WTC11 (cell line): ENCODE measurements around the gene PPP3CA. TPM values are rescaled to one million over a fixed set of nuclear protein-coding genes. Genes with fewer than 3 reads are reported as not detected.

Experiments
- ATAC-seq: fragments of 200-7000 bp; cut with Tn5 transposase; 2 replicates; pipeline ENCODE4 v1.10.0; 2021; ENCODE audit warnings: mild to moderate bottlenecking, moderate library complexity
- CTCF ChIA-PET: fragments of 300-600 bp; sonication (Branson Sonifier 250); formaldehyde crosslinking; loops from one replicate; lab custom pipeline; 2021; ENCODE audit warnings: antibody characterized with exemption; lab: Charles Lee
- POLR2A ChIA-PET: fragments of 350-600 bp; sonication (Branson Sonifier 250); formaldehyde crosslinking; loops from one replicate; lab custom pipeline; 2021; ENCODE audit warnings: antibody characterized with exemption; lab: Charles Lee
- DNase-seq: peaks from one replicate; pipeline ENCODE4 v3.0.0; 2021; ENCODE audit warnings: low spot score
- H3K27ac Mint-ChIP-seq: 2 replicates; pipeline ENCODE4 v1.8.0; 2021; ENCODE audit warnings: mixed read lengths
- H3K27me3 Mint-ChIP-seq: 2 replicates; pipeline ENCODE4 v1.8.0; 2021; ENCODE audit warnings: low read depth, mild to moderate bottlenecking, moderate library complexity, mixed read lengths
- H3K36me3 Mint-ChIP-seq: 2 replicates; pipeline ENCODE4 v1.8.0; 2021; ENCODE audit warnings: mixed read lengths
- H3K4me1 Mint-ChIP-seq: 2 replicates; pipeline ENCODE4 v1.8.0; 2022; ENCODE audit warnings: mixed read lengths
- H3K4me3 Mint-ChIP-seq: 2 replicates; pipeline ENCODE4 v1.8.0; 2021; ENCODE audit warnings: mild to moderate bottlenecking, moderate library complexity, mixed read lengths
- H3K9me3 Mint-ChIP-seq: 2 replicates; pipeline ENCODE4 v1.8.0; 2021; ENCODE audit warnings: mixed read lengths
- AR ChIP-seq: fragments of 250-450 bp; sonication (Bioruptor Pico); IDR thresholded peaks from 2 replicates; pipeline ENCODE4 v1.9.0; 2021; ENCODE audit warnings: mild to moderate bottlenecking
- E2F4 ChIP-seq: sonication (generic); formaldehyde crosslinking; IDR thresholded peaks from 2 replicates; pipeline ENCODE4 v1.8.1; 2022; ENCODE audit warnings: low read depth, mild to moderate bottlenecking, moderate library complexity, missing genetic modification reagents, borderline replicate concordance
- EMX1 ChIP-seq: fragments of 250-450 bp; sonication (Bioruptor Pico); IDR thresholded peaks from 2 replicates; pipeline ENCODE4 v1.8.0; 2021; ENCODE audit warnings: mild to moderate bottlenecking
- ERG ChIP-seq: fragments of 250-450 bp; sonication (Bioruptor Pico); IDR thresholded peaks from 2 replicates; pipeline ENCODE4 v1.8.0; 2021; ENCODE audit warnings: mild to moderate bottlenecking
- ETV6 ChIP-seq: sonication (generic); formaldehyde crosslinking; IDR thresholded peaks from 2 replicates; pipeline ENCODE4 v1.8.1; 2022; ENCODE audit warnings: mild to moderate bottlenecking, missing genetic modification reagents
- FOXJ3 ChIP-seq: sonication (generic); formaldehyde crosslinking; IDR thresholded peaks from 2 replicates; pipeline ENCODE4 v1.9.0; 2021; ENCODE audit warnings: missing genetic modification reagents, mild to moderate bottlenecking, borderline replicate concordance
- GRHL2 ChIP-seq: fragments of 250-450 bp; sonication (Bioruptor Pico); IDR thresholded peaks from 2 replicates; pipeline ENCODE4 v1.8.0; 2022; ENCODE audit warnings: mild to moderate bottlenecking, moderate library complexity; ENCODE audit not compliant: insufficient replicate concordance, severe bottlenecking
- HMGA2 ChIP-seq: fragments of 250-450 bp; sonication (Bioruptor Pico); IDR thresholded peaks from 2 replicates; pipeline ENCODE4 v1.4.0; 2021; ENCODE audit warnings: mild to moderate bottlenecking, moderate library complexity
- HMGXB4 ChIP-seq: sonication (generic); formaldehyde crosslinking; IDR thresholded peaks from 2 replicates; pipeline ENCODE4 v1.8.1; 2023; ENCODE audit warnings: mild to moderate bottlenecking, moderate library complexity, missing genetic modification reagents
- IRF2 ChIP-seq: sonication (generic); formaldehyde crosslinking; IDR thresholded peaks from 2 replicates; pipeline ENCODE4 v1.8.0; 2022; ENCODE audit warnings: low read depth, missing genetic modification reagents, borderline replicate concordance
- JAZF1 ChIP-seq: fragments of 250-450 bp; sonication (Bioruptor Pico); IDR thresholded peaks from 2 replicates; pipeline ENCODE4 v1.9.0; 2021; ENCODE audit warnings: moderate library complexity, mild to moderate bottlenecking, inconsistent platforms
- JUN ChIP-seq: sonication (generic); formaldehyde crosslinking; IDR thresholded peaks from 2 replicates; pipeline ENCODE4 v1.8.0; 2023; ENCODE audit warnings: mild to moderate bottlenecking, missing genetic modification reagents
- KAT7 ChIP-seq: sonication (generic); formaldehyde crosslinking; IDR thresholded peaks from 2 replicates; pipeline ENCODE4 v1.8.1; 2023; ENCODE audit warnings: missing genetic modification reagents, mild to moderate bottlenecking, borderline replicate concordance
- MAX ChIP-seq: sonication (generic); formaldehyde crosslinking; IDR thresholded peaks from 2 replicates; pipeline ENCODE4 v1.8.0; 2022; ENCODE audit warnings: mild to moderate bottlenecking, missing genetic modification reagents
- MXD4 ChIP-seq: fragments of 250-450 bp; sonication (Bioruptor Pico); IDR thresholded peaks from 2 replicates; pipeline ENCODE4 v1.8.0; 2021; ENCODE audit warnings: mild to moderate bottlenecking, moderate library complexity, borderline replicate concordance
- NR2C2 ChIP-seq: sonication (generic); formaldehyde crosslinking; IDR thresholded peaks from 2 replicates; pipeline ENCODE4 v1.8.0; 2022; ENCODE audit warnings: mild to moderate bottlenecking, missing genetic modification reagents
- RELA ChIP-seq: sonication (generic); formaldehyde crosslinking; IDR thresholded peaks from 2 replicates; pipeline ENCODE4 v1.8.1; 2022; ENCODE audit warnings: missing genetic modification reagents, mild to moderate bottlenecking, borderline replicate concordance
- RORB ChIP-seq: fragments of 250-450 bp; sonication (Bioruptor Pico); IDR thresholded peaks from 2 replicates; pipeline ENCODE4 v1.9.0; 2021; ENCODE audit warnings: mild to moderate bottlenecking
- TCF7 ChIP-seq: sonication (generic); formaldehyde crosslinking; IDR thresholded peaks from 2 replicates; pipeline ENCODE4 v1.8.0; 2022; ENCODE audit warnings: mild to moderate bottlenecking, low read depth, missing genetic modification reagents, moderate library complexity
- TEAD4 ChIP-seq: sonication (generic); formaldehyde crosslinking; IDR thresholded peaks from 2 replicates; pipeline ENCODE4 v1.8.0; 2022; ENCODE audit warnings: mild to moderate bottlenecking, missing genetic modification reagents
- USF1 ChIP-seq: sonication (generic); formaldehyde crosslinking; IDR thresholded peaks from 2 replicates; pipeline ENCODE4 v1.8.0; 2022; ENCODE audit warnings: mild to moderate bottlenecking, missing genetic modification reagents
- ZNF232 ChIP-seq: sonication (generic); formaldehyde crosslinking; IDR thresholded peaks from 2 replicates; pipeline ENCODE4 v1.8.0; 2022; ENCODE audit warnings: mild to moderate bottlenecking, missing genetic modification reagents
- ZNF423 ChIP-seq: fragments of 250-450 bp; sonication (Bioruptor Pico); IDR thresholded peaks from 2 replicates; pipeline ENCODE4 v2.1.2; 2022; ENCODE audit warnings: mild to moderate bottlenecking, moderate library complexity
- ZNF671 ChIP-seq: fragments of 250-450 bp; sonication (Bioruptor Pico); IDR thresholded peaks from 2 replicates; pipeline ENCODE4 v1.8.0; 2021; ENCODE audit warnings: mild to moderate bottlenecking
- ZSCAN18 ChIP-seq: fragments of 250-450 bp; sonication (Bioruptor Pico); IDR thresholded peaks from 2 replicates; pipeline ENCODE4 v2.1.2; 2022; ENCODE audit warnings: mild to moderate bottlenecking, moderate library complexity
- total RNA-seq: library from RNA; stranded (reverse); gene quantifications from 3 replicates; pipeline ENCODE4 v1.2.3, GENCODE V29; 2021

The PPP3CA gene
- total RNA-seq, 1 experiment from 2014 or later = 41.6 TPM

GRCh38 chr4:101347557-101348366, 436 bp upstream of the PPP3CA start:
- ATAC-seq = peak; percentile 89
- CTCF ChIA-PET = interaction anchor here (0.6 to 1.4 kb wide), 5 partner anchors 10 to 1191 kb away, joined by 3 to 7 read pairs (median 3); no protein-coding TSS in a partner anchor
- no peak for TF ChIP-seq FOXJ3 (CRISPR knock-in tag)
- no peak for TF ChIP-seq HMGA2 (CRISPR knock-in tag)
- no peak for TF ChIP-seq ETV6 (CRISPR knock-in tag)
- no peak for TF ChIP-seq GRHL2
- no peak for TF ChIP-seq MXD4 (CRISPR knock-in tag)
- TF ChIP-seq JUN (CRISPR knock-in tag) = no peak
- no peak for TF ChIP-seq ZNF671
- TF ChIP-seq ZSCAN18 = no peak
- no peak for TF ChIP-seq RELA (CRISPR knock-in tag)
- TF ChIP-seq RORB (CRISPR knock-in tag) = no peak
- TF ChIP-seq IRF2 = no peak
- no peak for TF ChIP-seq ZNF232 (CRISPR knock-in tag)
- no peak for TF ChIP-seq JAZF1 (CRISPR knock-in tag)
- TF ChIP-seq TEAD4 (CRISPR knock-in tag) = no peak
- TF ChIP-seq E2F4 = no peak
- TF ChIP-seq KAT7 = no peak
- TF ChIP-seq EMX1 (CRISPR knock-in tag) = no peak
- no peak for TF ChIP-seq ZNF423 (CRISPR knock-in tag)
- no peak for TF ChIP-seq TCF7 (CRISPR knock-in tag)
- no peak for TF ChIP-seq NR2C2 (CRISPR knock-in tag)
- no peak for TF ChIP-seq AR (CRISPR knock-in tag)
- no peak for TF ChIP-seq ERG (CRISPR knock-in tag)
- TF ChIP-seq USF1 (CRISPR knock-in tag) = peak; percentile 57; the same call in 1 of the 2 replicates
- TF ChIP-seq HMGXB4 (CRISPR knock-in tag) = peak; percentile 15
- TF ChIP-seq MAX = peak; percentile 83; the same call in 1 of the 2 replicates

More at GRCh38 chr4:101347557-101348366, 436 bp upstream of the PPP3CA start:
- POLR2A ChIA-PET = interaction anchor here (0.6 to 1.1 kb wide), 5 partner anchors 9 to 703 kb away, joined by 3 to 4 read pairs (median 3); no protein-coding TSS in a partner anchor
- H3K27ac Mint-ChIP-seq = peak overlapping the region; percentile 92
- peak overlapping the region; percentile 95 for H3K4me3 Mint-ChIP-seq
- H3K27me3 Mint-ChIP-seq = peaks cover 21% of the 10 kb centered on the region
- peaks cover 24% of the 10 kb centered on the region for H3K4me1 Mint-ChIP-seq
- H3K9me3 Mint-ChIP-seq = no peaks in the 10 kb centered on the region
- DNase-seq = peak; percentile 98
- H3K36me3 Mint-ChIP-seq = no peaks in the 10 kb centered on the region
